Hematopoietic multipotent progenitor cell (in vitro differentiated cells): ENCODE results near the gene ARHGEF16. TPM values are rescaled to one million over a fixed set of nuclear protein-coding genes. Genes with fewer than 3 reads are reported as not detected.

ENCODE experiments used
- DNase-seq, 3 donors: peaks; one replicate each; pipeline ENCODE4 v3.0.0-alpha.2; 2011 to 2015; ENCODE audit warnings: low read depth in 2 of 3, low spot score in 2 of 3
- total RNA-seq: library from RNA; depleted of rRNA; stranded (reverse); fragments of >200 nt; gene quantifications from one replicate; pipeline ENCODE4 v1.2.3, GENCODE V29; 2012

The ARHGEF16 gene
- total RNA-seq, 1 donor = 0.27 TPM

- no peak for DNase-seq
Observed at GRCh38 chr1:3510956-3511250, 56.4 kb downstream of the ARHGEF16 start.

DNA sequence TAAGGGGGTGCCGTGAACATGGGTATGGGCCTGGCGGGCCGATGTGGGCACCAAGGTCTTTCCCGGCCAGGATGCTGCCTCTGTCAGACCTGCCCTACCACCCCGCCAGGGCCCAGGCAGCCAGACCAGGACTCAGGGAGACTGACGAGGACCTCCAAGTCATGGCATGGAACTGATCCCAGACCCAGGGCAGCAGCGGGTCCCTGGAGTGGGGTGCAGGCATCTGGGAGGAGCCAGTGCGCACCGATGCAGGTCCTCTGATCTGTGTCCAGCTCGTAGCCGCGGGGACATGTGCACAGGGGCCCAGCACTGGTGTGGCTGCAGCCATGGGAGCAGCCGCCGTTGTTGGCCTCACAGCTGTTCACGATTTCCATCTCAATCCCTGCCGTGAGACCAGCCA, 56.8 kb downstream of the ARHGEF16 start:
- no peak for DNase-seq

DNA sequence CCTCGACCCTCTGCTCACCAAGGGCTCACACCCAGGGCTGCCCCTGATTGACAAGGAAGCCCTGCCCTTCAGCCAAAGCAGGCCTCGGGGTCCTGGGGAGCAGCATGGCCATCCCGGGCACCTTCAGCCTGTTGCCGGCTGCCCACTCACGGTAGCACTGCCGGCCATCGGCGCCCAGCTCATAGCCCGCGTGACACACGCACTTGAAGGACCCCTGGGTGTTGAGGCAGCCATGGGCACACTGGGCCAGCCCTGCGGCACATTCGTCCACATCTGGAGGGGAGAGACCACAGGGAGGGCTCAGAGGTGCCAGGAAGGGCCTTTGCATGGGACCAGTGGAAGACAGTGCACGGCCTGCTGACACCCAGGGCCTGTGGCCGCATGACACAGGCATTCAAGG, 57.4 kb downstream of the ARHGEF16 start:
- DNase-seq = no peak

GRCh38 chr1:3514404-3514803, 59.9 kb downstream of the ARHGEF16 start:
- no peak for DNase-seq

DNA sequence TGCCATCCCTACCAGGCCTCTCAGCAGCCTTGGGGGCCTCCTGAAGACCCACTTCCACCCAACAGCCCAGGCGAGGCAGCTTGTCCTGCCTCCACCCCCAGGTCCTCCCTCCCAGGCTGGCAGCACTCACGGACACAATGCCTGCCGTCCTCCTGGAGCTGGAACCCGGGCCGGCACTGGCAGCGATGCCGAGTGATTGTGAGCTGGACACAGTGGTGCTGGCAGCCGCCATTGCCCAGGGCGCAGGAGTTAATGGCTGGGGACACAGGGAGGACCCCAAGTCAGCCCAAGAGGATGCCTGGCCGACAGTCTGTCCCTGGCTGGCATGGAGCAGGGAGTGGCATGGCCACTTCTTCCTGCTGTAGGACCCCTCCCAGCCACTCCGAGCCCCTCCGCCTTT, 60.8 kb downstream of the ARHGEF16 start:
- DNase-seq = no peak

GRCh38 chr1:3515774-3516480, 61.5 kb downstream of the ARHGEF16 start:
- DNase-seq = peak in 2 of 3 donors; percentile 76 to 92

DNA sequence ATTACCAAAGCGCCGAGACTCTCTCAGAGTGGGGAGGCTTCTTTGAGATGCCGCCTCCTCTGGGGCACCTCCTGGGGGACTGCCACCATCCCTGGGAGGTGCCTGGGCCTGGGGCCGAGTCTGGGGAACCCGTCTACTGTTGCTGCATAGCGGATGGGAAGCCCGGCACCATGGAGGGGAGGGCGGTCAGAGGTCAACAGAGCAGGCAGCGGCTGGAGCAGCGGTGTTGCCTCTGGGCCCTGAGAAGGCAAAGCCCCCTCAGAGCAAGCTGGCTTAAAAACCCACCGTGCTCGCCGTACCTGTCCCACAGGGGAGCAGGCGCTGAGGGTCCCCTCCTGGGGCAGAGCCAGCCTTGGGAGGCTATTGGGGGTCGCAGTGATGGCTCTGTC, 62.0 kb downstream of the ARHGEF16 start:
- DNase-seq = no peak

- DNase-seq = peak in 2 of 3 donors; percentile 57 to 80
Observed at GRCh38 chr1:3516911-3517675, 62.6 kb downstream of the ARHGEF16 start.

DNA sequence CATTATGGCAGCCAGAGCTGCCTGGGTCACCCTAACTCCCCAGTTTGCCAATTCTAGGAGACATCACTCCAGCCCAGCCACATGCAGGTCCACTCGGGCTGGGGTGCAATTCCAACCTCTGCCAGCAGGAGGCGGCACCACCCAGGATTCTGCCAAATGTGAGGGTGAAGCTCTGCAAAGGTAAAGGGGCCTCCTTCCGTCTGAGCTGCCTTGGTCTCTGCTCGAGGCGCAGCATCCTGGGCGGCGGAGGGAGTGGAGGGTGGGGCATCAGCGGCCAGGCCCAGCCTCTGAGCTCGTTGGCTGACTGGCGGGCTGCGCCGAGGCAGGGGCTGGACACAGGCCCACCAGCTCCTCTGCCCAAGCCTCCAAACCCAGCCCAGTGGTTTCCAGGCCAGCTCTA, 63.8 kb downstream of the ARHGEF16 start:
- peak in 1 of 3 donors; percentile 18 for DNase-seq

- no peak for DNase-seq
Observed at GRCh38 chr1:3518756-3519155, 64.3 kb downstream of the ARHGEF16 start.

- DNase-seq = no peak
Observed at GRCh38 chr1:3519301-3519885, 64.9 kb downstream of the ARHGEF16 start.

DNA sequence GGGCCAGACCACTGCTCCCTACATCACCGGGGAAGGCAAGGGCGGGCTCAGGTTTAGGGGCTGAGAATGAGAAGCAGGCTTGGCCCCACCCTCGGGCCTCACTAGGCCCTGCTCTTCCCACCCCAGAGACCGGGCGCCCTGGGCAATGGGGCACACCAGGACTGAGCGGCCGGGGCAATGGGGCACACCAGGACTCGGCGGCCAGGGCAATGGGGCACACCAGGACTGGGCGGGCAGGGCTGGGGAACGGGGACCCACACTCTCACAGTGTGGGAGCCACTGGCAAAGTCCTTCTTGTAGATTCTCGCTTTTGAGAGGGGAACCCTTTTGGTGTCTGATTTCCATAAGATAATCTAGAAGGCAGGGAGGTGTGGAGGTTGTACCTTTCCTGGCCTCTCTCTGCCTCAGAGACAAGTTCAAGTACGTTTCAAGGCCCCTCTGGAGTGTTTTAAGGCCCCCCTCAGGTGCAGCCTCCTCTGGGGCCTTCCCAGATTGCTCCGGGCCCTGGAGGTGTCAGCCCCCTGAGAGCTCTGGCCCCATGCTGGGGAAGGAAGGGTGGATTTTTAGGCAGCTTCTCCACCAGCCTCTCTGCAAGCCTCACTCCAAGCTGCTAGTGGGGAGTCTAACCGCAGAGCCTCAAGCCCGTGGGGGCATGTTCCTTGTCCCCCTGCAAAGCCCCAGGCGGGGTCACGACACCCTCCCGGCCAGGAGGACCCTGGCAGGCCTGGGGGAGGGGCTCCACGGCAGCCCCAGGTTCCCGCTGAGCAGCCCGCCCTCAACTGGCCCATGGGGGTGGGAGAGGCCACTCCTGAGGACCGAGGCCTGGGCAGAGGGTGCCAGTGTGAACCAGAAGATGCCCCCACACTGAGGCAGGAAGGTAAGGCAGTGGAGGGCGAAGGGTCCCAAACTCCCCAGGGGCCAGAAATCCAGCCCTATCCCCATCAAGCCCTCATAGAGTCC, 66.2 kb downstream of the ARHGEF16 start:
- DNase-seq = no peak

- no peak for DNase-seq
Observed at GRCh38 chr1:3521426-3521825, 67.0 kb downstream of the ARHGEF16 start.

GRCh38 chr1:3522112-3522511, 67.6 kb downstream of the ARHGEF16 start:
- no peak for DNase-seq

GRCh38 chr1:3522564-3523265, 68.2 kb downstream of the ARHGEF16 start:
- DNase-seq = no peak

GRCh38 chr1:3523980-3524379, 69.5 kb downstream of the ARHGEF16 start:
- DNase-seq = no peak

- no peak for DNase-seq
Observed at GRCh38 chr1:3524556-3525203, 70.2 kb downstream of the ARHGEF16 start.

DNA sequence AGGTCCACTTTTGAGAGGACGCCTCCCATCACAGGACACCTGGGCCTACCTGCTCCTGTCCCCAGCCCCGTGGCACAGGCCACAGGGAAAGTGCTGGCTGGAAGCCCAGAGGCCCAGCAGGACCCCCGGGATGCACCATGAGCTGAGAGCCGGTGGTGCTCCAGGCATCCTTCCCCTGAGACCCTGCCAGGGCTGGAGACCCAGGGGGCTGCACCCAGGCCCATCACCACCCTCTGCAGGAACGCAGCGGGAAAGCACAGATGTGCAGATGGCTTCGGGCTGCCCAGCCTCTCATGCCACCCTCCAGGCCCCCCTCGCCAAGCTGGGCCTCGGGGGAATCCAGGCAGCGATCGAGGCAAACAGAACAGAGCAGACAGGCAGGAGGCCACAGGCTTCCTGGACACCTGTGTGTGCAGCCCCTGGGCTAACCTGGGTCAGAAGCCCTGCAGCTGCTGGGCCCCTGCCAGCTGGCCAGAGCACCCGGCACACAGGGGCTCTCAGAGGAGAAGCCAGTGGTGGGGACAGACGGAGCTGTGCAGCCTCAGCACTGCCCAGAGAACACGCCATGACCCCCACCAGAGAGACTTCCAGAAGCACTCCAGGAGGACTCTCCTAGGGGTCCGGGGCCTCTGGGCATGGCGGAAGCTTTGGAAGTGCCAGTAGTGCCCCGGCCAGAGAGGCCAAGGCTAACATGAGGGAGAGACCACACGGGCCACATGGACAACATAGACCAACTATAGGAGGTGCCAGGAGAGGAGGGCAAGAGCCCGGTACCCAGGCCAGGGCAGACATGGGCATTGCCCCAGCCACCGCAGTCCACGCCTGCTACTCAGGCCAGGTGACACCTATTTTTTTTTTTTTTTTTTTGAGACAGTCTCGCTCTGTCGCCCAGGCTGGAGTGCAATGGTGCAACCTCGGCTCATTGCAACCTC, 71.4 kb downstream of the ARHGEF16 start:
- DNase-seq = no peak

DNA sequence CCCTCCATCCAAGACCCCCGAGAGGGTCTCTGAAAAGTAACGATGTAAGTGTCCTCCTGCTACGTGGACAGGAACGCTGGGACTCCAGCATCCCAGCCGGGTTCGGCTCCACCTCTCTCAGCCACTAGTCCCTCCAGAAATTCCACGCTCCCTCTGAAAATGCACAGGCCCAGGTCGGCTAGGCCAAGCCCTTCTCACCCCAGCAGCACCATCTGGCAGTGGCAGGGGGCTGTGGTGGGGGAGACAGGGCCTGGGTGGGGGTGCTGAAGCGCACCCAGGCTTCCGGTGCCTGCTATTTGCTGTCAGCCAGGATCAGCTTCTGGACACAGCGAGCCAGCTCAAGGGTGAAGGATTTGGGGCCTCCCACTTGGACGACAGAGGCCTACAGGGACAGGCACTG, 73.3 kb downstream of the ARHGEF16 start:
- no peak for DNase-seq
